Measurements from ENCODE around the gene PTPRG.

Gene PTPRG

GRCh38 chr3:61649381-61650170 is 88.2 kb downstream of the PTPRG start:
- H3K4me3 ChIP-seq (ENCODE audit: low read depth, low read length): no peak overlapping the region
- in situ Hi-C loops (cut with HindIII; ENCODE audit: low pct_ligation_motif_present, low sequenced_read_pairs): no loop called here
- TF ChIP-seq CTCF (IDR thresholded peaks at IDR 0.05; ENCODE audit: low read depth, low read length, missing control alignments): no peak
- DNase-seq: no peak
- no peaks in the 10 kb centered on the region for H3K36me3 ChIP-seq (replicated peaks)
- no peak overlapping the region for H3K27ac ChIP-seq
- no peaks in the 10 kb centered on the region for H3K27me3 ChIP-seq (replicated peaks)

- H3K36me3 ChIP-seq (replicated peaks): no peaks in the 10 kb centered on the region
- no peak for TF ChIP-seq CTCF (IDR thresholded peaks at IDR 0.05; ENCODE audit: low read depth, low read length, missing control alignments)
- no peaks in the 10 kb centered on the region for H3K27me3 ChIP-seq (replicated peaks)
- no peak for DNase-seq
- in situ Hi-C loops (cut with HindIII; ENCODE audit: low pct_ligation_motif_present, low sequenced_read_pairs): no loop called here
- H3K4me3 ChIP-seq (ENCODE audit: low read depth, low read length): no peak overlapping the region
- H3K27ac ChIP-seq: no peak overlapping the region
Measured at GRCh38 chr3:61650276-61650675, 88.9 kb downstream of the PTPRG start.

- Histone ChIP-seq H3K36me3 (replicated peaks) (no peaks in the 10 kb centered on the region), H3K27me3 (replicated peaks) (no peaks in the 10 kb centered on the region), H3K4me3 (ENCODE audit: low read depth, low read length) (no peak overlapping the region), H3K27ac (no peak overlapping the region)
- no peak for TF ChIP-seq CTCF (IDR thresholded peaks at IDR 0.05; ENCODE audit: low read depth, low read length, missing control alignments)
- in situ Hi-C loops (cut with HindIII; ENCODE audit: low pct_ligation_motif_present, low sequenced_read_pairs): no loop called here
- DNase-seq: no peak
Measured at GRCh38 chr3:61650719-61651410, 89.5 kb downstream of the PTPRG start.

GRCh38 chr3:61657689-61658088 is 96.3 kb downstream of the PTPRG start:
- in situ Hi-C loops (cut with HindIII; ENCODE audit: low pct_ligation_motif_present, low sequenced_read_pairs): no loop called here

GRCh38 chr3:61662861-61663260 is 101.5 kb downstream of the PTPRG start:
- DNase-seq: no peak
- H3K36me3 ChIP-seq (replicated peaks): no peaks in the 10 kb centered on the region
- no peaks in the 10 kb centered on the region for H3K27me3 ChIP-seq (replicated peaks)
- in situ Hi-C loops (cut with HindIII; ENCODE audit: low pct_ligation_motif_present, low sequenced_read_pairs): no loop called here
- TF ChIP-seq CTCF (IDR thresholded peaks at IDR 0.05; ENCODE audit: low read depth, low read length, missing control alignments): no peak
- H3K4me3 ChIP-seq (ENCODE audit: low read depth, low read length): no peak overlapping the region
- no peak overlapping the region for H3K27ac ChIP-seq

More at GRCh38 chr3:61657689-61658088, 96.3 kb downstream of the PTPRG start:
- no peak for DNase-seq
- Histone ChIP-seq H3K27me3 (replicated peaks) (no peaks in the 10 kb centered on the region), H3K36me3 (replicated peaks) (no peaks in the 10 kb centered on the region), H3K4me3 (ENCODE audit: low read depth, low read length) (no peak overlapping the region), H3K27ac (no peak overlapping the region)
- TF ChIP-seq CTCF (IDR thresholded peaks at IDR 0.05; ENCODE audit: low read depth, low read length, missing control alignments): no peak

Measured in brain microvascular endothelial cell (primary cell).